ENCODE results near the gene ADAMTSL1.

DNA sequence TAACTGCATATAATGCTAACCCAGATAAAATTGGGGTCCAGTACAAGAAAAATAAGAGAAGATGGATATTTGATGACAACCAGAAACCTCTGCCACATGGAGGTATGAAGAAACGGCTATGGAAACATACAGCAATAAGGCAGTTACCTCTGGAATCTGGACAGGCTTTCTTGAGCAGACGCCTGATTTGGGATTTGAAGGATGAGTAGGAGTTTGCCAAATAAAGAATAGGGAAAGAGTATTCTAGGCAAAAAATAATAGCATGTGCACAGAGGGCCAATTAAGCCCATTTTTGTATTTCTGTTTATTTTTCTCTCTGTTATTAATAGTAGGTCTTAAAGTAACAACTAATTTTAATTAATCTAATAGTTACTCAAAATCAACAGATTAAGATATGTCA, 144.9 kb downstream of the ADAMTSL1 start:
- TF ChIP-seq, protein P1, sequence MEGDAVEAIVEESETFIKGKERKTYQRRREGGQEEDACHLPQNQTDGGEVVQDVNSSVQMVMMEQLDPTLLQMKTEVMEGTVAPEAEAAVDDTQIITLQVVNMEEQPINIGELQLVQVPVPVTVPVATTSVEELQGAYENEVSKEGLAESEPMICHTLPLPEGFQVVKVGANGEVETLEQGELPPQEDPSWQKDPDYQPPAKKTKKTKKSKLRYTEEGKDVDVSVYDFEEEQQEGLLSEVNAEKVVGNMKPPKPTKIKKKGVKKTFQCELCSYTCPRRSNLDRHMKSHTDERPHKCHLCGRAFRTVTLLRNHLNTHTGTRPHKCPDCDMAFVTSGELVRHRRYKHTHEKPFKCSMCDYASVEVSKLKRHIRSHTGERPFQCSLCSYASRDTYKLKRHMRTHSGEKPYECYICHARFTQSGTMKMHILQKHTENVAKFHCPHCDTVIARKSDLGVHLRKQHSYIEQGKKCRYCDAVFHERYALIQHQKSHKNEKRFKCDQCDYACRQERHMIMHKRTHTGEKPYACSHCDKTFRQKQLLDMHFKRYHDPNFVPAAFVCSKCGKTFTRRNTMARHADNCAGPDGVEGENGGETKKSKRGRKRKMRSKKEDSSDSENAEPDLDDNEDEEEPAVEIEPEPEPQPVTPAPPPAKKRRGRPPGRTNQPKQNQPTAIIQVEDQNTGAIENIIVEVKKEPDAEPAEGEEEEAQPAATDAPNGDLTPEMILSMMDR (conservative IDR thresholded peaks at IDR 0.05 in 1 of 2, IDR thresholded peaks at IDR 0.05 in 1 of 2; ENCODE audit: extremely low read depth in 1 of 2, insufficient read depth in 1 of 2, low read depth in 1 of 2, low read length in 2 of 2) = no peak
- no peak for TF ChIP-seq EZH2 (IDR thresholded peaks at IDR 0.05; ENCODE audit: borderline replicate concordance, low read length)

Measured in mammary epithelial cell (primary cell).